Stimulated activated CD8-positive, alpha-beta memory T cell treated with anti-CD3 and anti-CD28 coated beads, Interleukin-15, amount 100 ng/mL, for 24 hours (primary cell): ENCODE data around the gene HIVEP1.
"Not testable (repeated sequence)": the region's sequence is repeated elsewhere in the genome, so short reads cannot be mapped to it uniquely, and the experiment has no call there.

Source experiments
- DNase-seq: peaks from one replicate; pipeline ENCODE4 v3.0.0-alpha.2; 2020; ENCODE audit warnings: low read depth

HIVEP1 gene

GRCh38 chr6:12160326-12160725 is 148.2 kb downstream of the HIVEP1 start:
- no peak for DNase-seq

GRCh38 chr6:12162213-12162612 is 150.1 kb downstream of the HIVEP1 start:
- no peak for DNase-seq

GRCh38 chr6:12163149-12163548 is 151.0 kb downstream of the HIVEP1 start:
- DNase-seq = no peak

GRCh38 chr6:12163744-12164507 is 151.8 kb downstream of the HIVEP1 start:
- DNase-seq = no peak

- no peak for DNase-seq
These were observed 152.3 kb downstream of the HIVEP1 start for GRCh38 chr6:12164508-12164770.

GRCh38 chr6:12165297-12165696 is 153.2 kb downstream of the HIVEP1 start:
- DNase-seq = no peak

GRCh38 chr6:12165722-12166280 is 153.7 kb downstream of the HIVEP1 start:
- no peak for DNase-seq

GRCh38 chr6:12169377-12169776 is 157.3 kb downstream of the HIVEP1 start:
- no peak for DNase-seq

GRCh38 chr6:12170351-12171092 is 158.4 kb downstream of the HIVEP1 start:
- DNase-seq = no peak

- DNase-seq = no peak
These were observed 159.6 kb downstream of the HIVEP1 start for GRCh38 chr6:12171717-12172116.

GRCh38 chr6:12172572-12172971 is 160.5 kb downstream of the HIVEP1 start:
- no peak for DNase-seq

- no peak for DNase-seq
These were observed 161.1 kb downstream of the HIVEP1 start for GRCh38 chr6:12173181-12173580.

- no peak for DNase-seq
These were observed 161.5 kb downstream of the HIVEP1 start for GRCh38 chr6:12173661-12174060.

- no peak for DNase-seq
These were observed 162.8 kb downstream of the HIVEP1 start for GRCh38 chr6:12174878-12175277.

GRCh38 chr6:12175626-12176025 is 163.5 kb downstream of the HIVEP1 start:
- DNase-seq = no peak

- not testable (repeated sequence) for DNase-seq
These were observed 164.7 kb downstream of the HIVEP1 start for GRCh38 chr6:12176782-12177181.

- no peak for DNase-seq
These were observed 166.4 kb downstream of the HIVEP1 start for GRCh38 chr6:12178521-12178920.

- no peak for DNase-seq
These were observed 169.4 kb downstream of the HIVEP1 start for GRCh38 chr6:12181481-12181880.

GRCh38 chr6:12182676-12183075 is 170.6 kb downstream of the HIVEP1 start:
- DNase-seq = no peak

GRCh38 chr6:12185081-12185673 is 173.1 kb downstream of the HIVEP1 start:
- DNase-seq = no peak

- no peak for DNase-seq
These were observed 174.4 kb downstream of the HIVEP1 start for GRCh38 chr6:12186528-12186927.

- DNase-seq = no peak
These were observed 177.0 kb downstream of the HIVEP1 start for GRCh38 chr6:12189150-12189549.

- DNase-seq = no peak
These were observed 177.5 kb downstream of the HIVEP1 start for GRCh38 chr6:12189661-12190060.
